ENCODE results near the gene MMD2.

Gene MMD2

GRCh38 chr7:4998244-4998643 lies 39.3 kb upstream of the MMD2 start:
- no peak for TF ChIP-seq CREB1 (IDR thresholded peaks at IDR 0.05; ENCODE audit: low read depth)
- TF ChIP-seq NFIC (IDR thresholded peaks at IDR 0.05), result no peak
- TF ChIP-seq TCF12 (IDR thresholded peaks at IDR 0.05; ENCODE audit: low read depth), result no peak
- no peak for TF ChIP-seq USF1 (IDR thresholded peaks at IDR 0.05)
- no peak for TF ChIP-seq TAF1 (IDR thresholded peaks at IDR 0.05; ENCODE audit: low read depth)
- TF ChIP-seq EGR1 (IDR thresholded peaks at IDR 0.05), result no peak
- no peak for TF ChIP-seq EP300 (IDR thresholded peaks at IDR 0.05; ENCODE audit: borderline replicate concordance)
- TF ChIP-seq TEAD4 (IDR thresholded peaks at IDR 0.05), result no peak
- TF ChIP-seq RAD21 (IDR thresholded peaks at IDR 0.05; ENCODE audit: low read depth), result no peak
- TF ChIP-seq FOXM1 (IDR thresholded peaks at IDR 0.05; ENCODE audit: borderline replicate concordance, low read depth), result no peak
- no peak for TF ChIP-seq REST (IDR thresholded peaks at IDR 0.05; ENCODE audit: low read depth)
- no peak for TF ChIP-seq YY1 (IDR thresholded peaks at IDR 0.05; ENCODE audit: low read depth)
- no peak for TF ChIP-seq ZBTB7A (IDR thresholded peaks at IDR 0.05; ENCODE audit: low read depth)

DNA sequence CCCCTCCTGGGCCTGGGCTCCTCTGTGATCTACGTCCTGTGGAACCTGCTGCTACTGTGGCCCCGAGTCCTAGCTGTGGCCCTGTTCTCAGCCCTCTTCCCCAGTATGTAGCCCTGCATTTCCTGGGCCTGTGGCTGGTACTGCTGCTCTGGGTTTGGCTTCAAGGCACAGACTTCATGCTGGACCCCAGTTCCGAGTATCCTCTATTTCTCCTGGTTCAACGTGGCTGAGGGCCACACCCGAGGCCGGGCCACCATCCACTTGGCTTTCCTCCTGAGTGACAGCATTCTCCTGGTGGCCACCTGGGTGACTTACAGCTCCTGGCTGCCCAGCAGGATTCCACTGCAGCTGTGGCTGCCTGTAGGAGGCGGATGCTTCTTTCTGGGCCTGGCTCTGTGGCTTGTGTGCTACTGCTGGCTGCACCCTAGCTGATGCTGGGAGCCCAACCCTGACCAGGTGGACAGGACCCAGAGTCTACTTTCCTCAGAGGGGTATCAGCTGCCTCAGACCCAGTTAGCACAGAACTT lies 37.8 kb upstream of the MMD2 start:
- TF ChIP-seq CREB1 (IDR thresholded peaks at IDR 0.05; ENCODE audit: low read depth) (no peak), RAD21 (IDR thresholded peaks at IDR 0.05; ENCODE audit: low read depth) (no peak), CEBPB (IDR thresholded peaks at IDR 0.05) (no peak), USF1 (IDR thresholded peaks at IDR 0.05) (no peak), TAF1 (IDR thresholded peaks at IDR 0.05; ENCODE audit: low read depth) (no peak), NFIC (IDR thresholded peaks at IDR 0.05) (no peak), TCF12 (IDR thresholded peaks at IDR 0.05; ENCODE audit: low read depth) (no peak), ZBTB7A (IDR thresholded peaks at IDR 0.05; ENCODE audit: low read depth) (no peak), FOXM1 (IDR thresholded peaks at IDR 0.05; ENCODE audit: borderline replicate concordance, low read depth) (no peak), EP300 (IDR thresholded peaks at IDR 0.05; ENCODE audit: borderline replicate concordance) (no peak)

DNA sequence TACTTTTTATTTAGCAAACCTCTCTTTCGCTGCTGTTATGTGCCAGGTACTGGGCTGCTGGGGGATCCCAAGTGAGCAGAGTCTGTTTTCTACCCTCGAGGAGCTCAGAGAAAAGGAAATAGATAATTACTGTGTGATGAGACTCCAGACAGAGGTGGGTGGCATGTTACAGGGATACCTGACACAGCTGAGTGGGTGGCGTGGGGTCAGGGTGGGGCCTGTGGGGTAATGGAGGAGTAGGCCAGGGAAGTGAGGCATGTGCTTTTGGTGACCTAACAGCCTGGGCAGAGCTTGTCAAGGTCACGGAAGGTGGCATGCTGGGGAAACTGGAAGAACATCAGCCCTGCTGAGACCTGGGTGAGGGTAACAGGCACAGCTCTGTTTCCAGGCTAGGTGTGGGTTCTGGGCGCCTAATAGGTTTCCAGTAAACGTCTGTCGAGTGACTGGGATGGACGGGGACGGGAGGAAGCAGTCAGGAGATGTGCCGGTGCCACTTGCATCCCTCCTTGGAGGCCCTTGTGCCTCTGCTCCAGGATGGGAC lies 36.5 kb upstream of the MMD2 start:
- TF ChIP-seq EP300 (IDR thresholded peaks at IDR 0.05; ENCODE audit: borderline replicate concordance) (no peak), FOXM1 (IDR thresholded peaks at IDR 0.05; ENCODE audit: borderline replicate concordance, low read depth) (no peak), REST (IDR thresholded peaks at IDR 0.05; ENCODE audit: low read depth) (no peak), EGR1 (IDR thresholded peaks at IDR 0.05) (no peak), TEAD4 (IDR thresholded peaks at IDR 0.05) (no peak), TCF12 (IDR thresholded peaks at IDR 0.05; ENCODE audit: low read depth) (no peak), YY1 (IDR thresholded peaks at IDR 0.05; ENCODE audit: low read depth) (no peak), CREB1 (IDR thresholded peaks at IDR 0.05; ENCODE audit: low read depth) (no peak), CEBPB (IDR thresholded peaks at IDR 0.05) (no peak), ZBTB7A (IDR thresholded peaks at IDR 0.05; ENCODE audit: low read depth) (no peak), RAD21 (IDR thresholded peaks at IDR 0.05; ENCODE audit: low read depth) (no peak)
- TF ChIP-seq, protein P1, sequence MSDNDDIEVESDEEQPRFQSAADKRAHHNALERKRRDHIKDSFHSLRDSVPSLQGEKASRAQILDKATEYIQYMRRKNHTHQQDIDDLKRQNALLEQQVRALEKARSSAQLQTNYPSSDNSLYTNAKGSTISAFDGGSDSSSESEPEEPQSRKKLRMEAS (IDR thresholded peaks at IDR 0.05), result no peak

DNA sequence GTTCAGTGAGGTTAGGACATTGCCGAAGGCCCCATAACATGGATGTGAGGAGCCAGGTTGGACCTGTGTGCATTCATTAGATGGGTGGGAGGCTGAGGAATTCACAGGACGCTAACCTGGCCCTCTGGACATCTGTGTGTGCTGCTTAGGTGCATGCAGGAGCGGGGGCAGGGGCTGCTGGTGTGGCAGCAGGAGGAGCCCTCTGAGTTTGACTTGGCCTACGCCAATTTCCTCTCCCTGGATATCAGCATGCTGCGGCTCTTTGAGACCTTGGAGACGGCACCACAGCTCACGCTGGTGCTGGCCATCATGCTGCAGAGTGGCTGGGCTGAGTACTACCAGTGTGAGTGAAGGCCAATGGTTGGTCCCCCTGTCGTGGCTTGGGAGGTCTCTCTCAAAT lies 34.5 kb upstream of the MMD2 start:
- TF ChIP-seq ZBTB7A (IDR thresholded peaks at IDR 0.05; ENCODE audit: low read depth) (no peak), RAD21 (IDR thresholded peaks at IDR 0.05; ENCODE audit: low read depth) (no peak), TAF1 (IDR thresholded peaks at IDR 0.05; ENCODE audit: low read depth) (no peak), REST (IDR thresholded peaks at IDR 0.05; ENCODE audit: low read depth) (no peak), NFIC (IDR thresholded peaks at IDR 0.05) (no peak), CEBPB (IDR thresholded peaks at IDR 0.05) (no peak), USF1 (IDR thresholded peaks at IDR 0.05) (no peak), EGR1 (IDR thresholded peaks at IDR 0.05) (no peak), CREB1 (IDR thresholded peaks at IDR 0.05; ENCODE audit: low read depth) (no peak), TCF12 (IDR thresholded peaks at IDR 0.05; ENCODE audit: low read depth) (no peak)
